H1 (cell line): Measurements from ENCODE around the gene GSTCD.

Source experiments
- HDAC2 ChIP-seq, 2 experiments: fragments of 300-600 bp in 1 of 2; sonication (generic) in 1 of 2; IDR thresholded peaks; 2 replicates each; pipeline ENCODE4 v1.6.1; 2011 to 2012; ENCODE audit warnings: low read depth in 2 of 2, low read length in 2 of 2, mild to moderate bottlenecking in 2 of 2, moderate library complexity in 2 of 2, borderline replicate concordance in 1 of 2, inconsistent platforms in 1 of 2
- POLR2A ChIP-seq, 2 experiments: IDR thresholded peaks; 1 replicate in 1 of 2; 2 replicates in 1 of 2; pipeline ENCODE4 v1.6.1; 2011; ENCODE audit warnings: low read depth in 2 of 2, low read length in 2 of 2, mild to moderate bottlenecking in 2 of 2; ENCODE audit errors: control extremely low read depth in 1 of 2
- SUZ12 ChIP-seq: fragments of 200-600 bp; sonication (generic); IDR thresholded peaks from 2 replicates; pipeline ENCODE4 v1.6.1; 2012; ENCODE audit warnings: mild to moderate bottlenecking, inconsistent platforms, low read length, moderate library complexity, mixed read lengths
- TCF12 ChIP-seq: IDR thresholded peaks from 2 replicates; pipeline ENCODE4 v1.6.1; 2011; ENCODE audit warnings: low read depth, mild to moderate bottlenecking, low read length
- TF ChIP-seq, protein P1 (sequence below): IDR thresholded peaks from 2 replicates; pipeline ENCODE4 v1.6.1; 2011; ENCODE audit warnings: low read depth, mild to moderate bottlenecking, low read length; ENCODE audit not compliant: insufficient read depth
- TF ChIP-seq, protein P2 (sequence below): IDR thresholded peaks from 2 replicates; pipeline ENCODE4 v1.6.1; 2012; ENCODE audit warnings: inconsistent platforms
- TF ChIP-seq, protein P3 (sequence below), 3 experiments: IDR thresholded peaks; 1 replicate in 2 of 3; 2 replicates in 1 of 3; pipeline versions ENCODE4 v1.5.1 to v1.6.1; 2011; ENCODE audit warnings: low read length in 3 of 3, mild to moderate bottlenecking in 3 of 3, inconsistent platforms in 2 of 3, low read depth in 1 of 3, moderate library complexity in 1 of 3; ENCODE audit not compliant: insufficient read depth in 1 of 3; ENCODE audit errors: control extremely low read depth in 1 of 3

DNA sequence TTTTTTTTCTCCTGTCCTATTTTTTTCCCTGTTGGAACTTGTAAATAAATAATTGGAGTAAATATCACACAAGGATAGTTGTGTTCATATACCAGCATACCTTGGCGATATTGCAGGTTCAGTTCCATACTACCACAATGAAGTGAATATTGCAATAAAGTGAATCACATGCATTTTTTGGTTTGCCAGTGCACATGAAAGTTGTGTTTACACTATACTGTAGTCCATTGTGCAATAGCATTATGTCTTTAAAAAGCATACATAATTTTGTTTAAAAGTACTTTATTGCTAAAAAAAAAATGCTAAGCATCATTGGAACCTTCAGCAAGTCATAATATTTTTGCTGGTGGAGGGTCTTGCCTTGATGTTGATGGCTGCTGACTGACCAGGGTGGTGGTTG, 88.6 kb downstream of the GSTCD start:
- TF ChIP-seq POLR2A (IDR thresholded peaks at IDR 0.05; ENCODE audit: control extremely low read depth in 1 of 2, low read depth in 2 of 2, low read length in 2 of 2) (no peak), HDAC2 (IDR thresholded peaks at IDR 0.05; ENCODE audit: borderline replicate concordance in 1 of 2, low read depth in 2 of 2, low read length in 2 of 2) (no peak), TCF12 (no peak), SUZ12 (no peak)
- TF ChIP-seq, protein P1, sequence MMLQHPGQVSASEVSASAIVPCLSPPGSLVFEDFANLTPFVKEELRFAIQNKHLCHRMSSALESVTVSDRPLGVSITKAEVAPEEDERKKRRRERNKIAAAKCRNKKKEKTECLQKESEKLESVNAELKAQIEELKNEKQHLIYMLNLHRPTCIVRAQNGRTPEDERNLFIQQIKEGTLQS = no peak
- TF ChIP-seq, protein P2, sequence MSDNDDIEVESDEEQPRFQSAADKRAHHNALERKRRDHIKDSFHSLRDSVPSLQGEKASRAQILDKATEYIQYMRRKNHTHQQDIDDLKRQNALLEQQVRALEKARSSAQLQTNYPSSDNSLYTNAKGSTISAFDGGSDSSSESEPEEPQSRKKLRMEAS = no peak
- TF ChIP-seq, protein P3, sequence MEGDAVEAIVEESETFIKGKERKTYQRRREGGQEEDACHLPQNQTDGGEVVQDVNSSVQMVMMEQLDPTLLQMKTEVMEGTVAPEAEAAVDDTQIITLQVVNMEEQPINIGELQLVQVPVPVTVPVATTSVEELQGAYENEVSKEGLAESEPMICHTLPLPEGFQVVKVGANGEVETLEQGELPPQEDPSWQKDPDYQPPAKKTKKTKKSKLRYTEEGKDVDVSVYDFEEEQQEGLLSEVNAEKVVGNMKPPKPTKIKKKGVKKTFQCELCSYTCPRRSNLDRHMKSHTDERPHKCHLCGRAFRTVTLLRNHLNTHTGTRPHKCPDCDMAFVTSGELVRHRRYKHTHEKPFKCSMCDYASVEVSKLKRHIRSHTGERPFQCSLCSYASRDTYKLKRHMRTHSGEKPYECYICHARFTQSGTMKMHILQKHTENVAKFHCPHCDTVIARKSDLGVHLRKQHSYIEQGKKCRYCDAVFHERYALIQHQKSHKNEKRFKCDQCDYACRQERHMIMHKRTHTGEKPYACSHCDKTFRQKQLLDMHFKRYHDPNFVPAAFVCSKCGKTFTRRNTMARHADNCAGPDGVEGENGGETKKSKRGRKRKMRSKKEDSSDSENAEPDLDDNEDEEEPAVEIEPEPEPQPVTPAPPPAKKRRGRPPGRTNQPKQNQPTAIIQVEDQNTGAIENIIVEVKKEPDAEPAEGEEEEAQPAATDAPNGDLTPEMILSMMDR (IDR thresholded peaks at IDR 0.05; ENCODE audit: control extremely low read depth in 1 of 3, insufficient read depth in 1 of 3, low read depth in 1 of 3, low read length in 3 of 3) = no peak
